Measurements from ENCODE around the gene CPHXL2.

The CPHXL2 gene

DNA sequence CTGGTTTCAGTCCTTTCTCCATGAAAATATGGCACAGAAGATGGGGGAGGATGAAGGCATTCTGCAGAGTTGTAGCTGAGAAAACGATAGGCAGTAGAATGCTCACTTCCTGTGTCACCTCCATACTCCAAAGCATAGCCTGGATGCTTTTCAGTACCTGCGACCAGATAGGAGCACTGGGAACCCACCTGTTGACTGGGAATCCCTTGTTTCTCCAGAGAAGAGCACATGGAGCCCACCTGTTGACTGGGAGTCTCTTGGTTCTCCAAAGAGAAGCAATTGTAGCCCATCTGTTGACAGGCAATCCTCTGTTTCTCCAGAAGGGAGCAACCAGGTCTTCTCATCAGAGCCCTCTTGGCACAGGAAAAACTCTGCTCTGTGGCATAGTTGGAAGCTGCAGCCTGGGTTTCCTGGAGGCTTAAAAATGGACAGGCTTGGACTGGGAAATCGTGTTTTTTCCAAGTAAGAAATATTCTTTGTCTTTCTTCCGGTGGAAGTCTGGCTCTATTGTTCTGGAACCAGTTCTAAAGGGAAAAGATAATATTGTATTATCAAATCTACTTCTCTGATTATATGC, 16.0 kb downstream of the CPHXL2 start:
- DNase-seq (ENCODE audit: low spot score): no peak
- TF ChIP-seq, protein P1, sequence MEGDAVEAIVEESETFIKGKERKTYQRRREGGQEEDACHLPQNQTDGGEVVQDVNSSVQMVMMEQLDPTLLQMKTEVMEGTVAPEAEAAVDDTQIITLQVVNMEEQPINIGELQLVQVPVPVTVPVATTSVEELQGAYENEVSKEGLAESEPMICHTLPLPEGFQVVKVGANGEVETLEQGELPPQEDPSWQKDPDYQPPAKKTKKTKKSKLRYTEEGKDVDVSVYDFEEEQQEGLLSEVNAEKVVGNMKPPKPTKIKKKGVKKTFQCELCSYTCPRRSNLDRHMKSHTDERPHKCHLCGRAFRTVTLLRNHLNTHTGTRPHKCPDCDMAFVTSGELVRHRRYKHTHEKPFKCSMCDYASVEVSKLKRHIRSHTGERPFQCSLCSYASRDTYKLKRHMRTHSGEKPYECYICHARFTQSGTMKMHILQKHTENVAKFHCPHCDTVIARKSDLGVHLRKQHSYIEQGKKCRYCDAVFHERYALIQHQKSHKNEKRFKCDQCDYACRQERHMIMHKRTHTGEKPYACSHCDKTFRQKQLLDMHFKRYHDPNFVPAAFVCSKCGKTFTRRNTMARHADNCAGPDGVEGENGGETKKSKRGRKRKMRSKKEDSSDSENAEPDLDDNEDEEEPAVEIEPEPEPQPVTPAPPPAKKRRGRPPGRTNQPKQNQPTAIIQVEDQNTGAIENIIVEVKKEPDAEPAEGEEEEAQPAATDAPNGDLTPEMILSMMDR (IDR thresholded peaks at IDR 0.05; ENCODE audit: extremely low read depth, missing control alignments): no peak

DNA sequence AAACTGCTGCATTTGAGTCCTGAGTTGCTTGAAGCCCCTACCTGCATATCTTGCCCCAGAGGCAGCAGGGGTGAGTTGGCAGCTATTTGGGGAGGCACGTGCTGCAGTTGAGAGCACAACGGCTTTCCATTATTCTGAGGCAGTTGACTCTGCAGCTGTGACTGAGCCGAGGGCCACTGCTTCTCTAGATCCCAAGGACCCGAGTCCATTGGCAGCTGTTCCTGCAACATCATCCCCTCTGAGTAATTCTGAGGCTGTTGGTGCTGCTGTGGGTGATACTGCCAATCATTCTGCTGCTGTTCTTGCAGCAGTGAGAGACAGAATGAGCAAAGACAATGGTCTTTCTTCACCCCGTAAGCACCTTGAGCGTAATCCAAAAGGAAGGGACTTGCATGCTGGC, 16.5 kb downstream of the CPHXL2 start:
- TF ChIP-seq, protein P1 (IDR thresholded peaks at IDR 0.05; ENCODE audit: extremely low read depth, missing control alignments): no peak
- DNase-seq (ENCODE audit: low spot score): no peak

GRCh38 chr16:75658175-75658574, 18.6 kb downstream of the CPHXL2 start:
- TF ChIP-seq, protein P1 (IDR thresholded peaks at IDR 0.05; ENCODE audit: extremely low read depth, missing control alignments): no peak
- no peak for DNase-seq (ENCODE audit: low spot score)

DNA sequence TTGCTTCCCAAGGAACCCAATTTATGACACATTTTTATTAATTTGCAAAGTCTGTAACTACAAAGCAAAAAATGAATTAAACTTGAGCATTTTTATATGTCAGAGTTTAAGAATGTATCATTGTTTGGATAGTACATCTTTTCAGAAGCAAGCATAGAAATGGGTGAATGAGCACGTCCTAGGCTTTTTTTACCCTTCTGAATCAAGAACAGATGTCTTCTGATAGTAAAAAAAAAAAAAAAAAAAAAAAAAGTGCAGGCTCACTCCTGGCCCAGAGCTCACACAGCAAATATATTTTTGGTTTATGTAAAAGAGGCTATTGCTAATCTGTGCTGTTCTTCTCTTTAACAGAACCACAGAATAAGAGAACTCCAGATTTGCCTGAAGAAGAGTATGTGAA, 22.9 kb downstream of the CPHXL2 start:
- TF ChIP-seq, protein P1 (IDR thresholded peaks at IDR 0.05; ENCODE audit: extremely low read depth, missing control alignments): no peak
- DNase-seq (ENCODE audit: low spot score): no peak

DNA sequence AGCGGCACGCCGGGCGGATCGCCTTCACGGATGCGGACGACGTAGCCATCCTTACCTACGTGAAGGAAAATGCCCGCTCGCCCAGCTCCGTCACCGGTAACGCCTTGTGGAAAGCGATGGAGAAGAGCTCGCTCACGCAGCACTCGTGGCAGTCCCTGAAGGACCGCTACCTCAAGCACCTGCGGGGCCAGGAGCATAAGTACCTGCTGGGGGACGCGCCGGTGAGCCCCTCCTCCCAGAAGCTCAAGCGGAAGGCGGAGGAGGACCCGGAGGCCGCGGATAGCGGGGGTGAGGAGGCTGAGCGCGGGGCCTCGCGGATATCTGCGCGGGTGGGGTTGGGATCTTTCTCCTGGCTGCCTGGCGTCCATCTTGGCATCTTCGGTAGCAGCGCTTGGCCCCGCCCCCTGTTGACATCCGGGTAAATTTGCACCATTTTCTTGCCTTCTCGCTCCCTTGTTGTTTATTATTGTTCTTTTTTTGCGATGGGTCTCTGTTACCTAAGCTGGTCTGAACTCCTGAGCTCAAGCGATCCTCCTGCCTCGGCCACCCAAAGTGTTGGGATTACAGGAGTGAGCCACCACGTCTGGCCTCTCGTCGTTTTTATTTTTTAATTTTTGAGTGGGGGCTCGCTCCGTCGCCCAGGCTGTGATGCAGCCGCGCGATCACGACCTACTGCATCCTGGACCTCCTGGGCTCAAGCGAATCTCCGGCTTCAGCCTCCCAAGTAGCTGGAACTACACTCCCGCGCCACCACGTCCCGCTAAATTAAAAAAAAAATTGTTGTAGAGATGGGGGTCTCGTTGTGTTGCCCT, 28.3 kb downstream of the CPHXL2 start:
- TF ChIP-seq, protein P1 (IDR thresholded peaks at IDR 0.05; ENCODE audit: extremely low read depth, missing control alignments): no peak
- DNase-seq (ENCODE audit: low spot score): peak; percentile 80

DNA sequence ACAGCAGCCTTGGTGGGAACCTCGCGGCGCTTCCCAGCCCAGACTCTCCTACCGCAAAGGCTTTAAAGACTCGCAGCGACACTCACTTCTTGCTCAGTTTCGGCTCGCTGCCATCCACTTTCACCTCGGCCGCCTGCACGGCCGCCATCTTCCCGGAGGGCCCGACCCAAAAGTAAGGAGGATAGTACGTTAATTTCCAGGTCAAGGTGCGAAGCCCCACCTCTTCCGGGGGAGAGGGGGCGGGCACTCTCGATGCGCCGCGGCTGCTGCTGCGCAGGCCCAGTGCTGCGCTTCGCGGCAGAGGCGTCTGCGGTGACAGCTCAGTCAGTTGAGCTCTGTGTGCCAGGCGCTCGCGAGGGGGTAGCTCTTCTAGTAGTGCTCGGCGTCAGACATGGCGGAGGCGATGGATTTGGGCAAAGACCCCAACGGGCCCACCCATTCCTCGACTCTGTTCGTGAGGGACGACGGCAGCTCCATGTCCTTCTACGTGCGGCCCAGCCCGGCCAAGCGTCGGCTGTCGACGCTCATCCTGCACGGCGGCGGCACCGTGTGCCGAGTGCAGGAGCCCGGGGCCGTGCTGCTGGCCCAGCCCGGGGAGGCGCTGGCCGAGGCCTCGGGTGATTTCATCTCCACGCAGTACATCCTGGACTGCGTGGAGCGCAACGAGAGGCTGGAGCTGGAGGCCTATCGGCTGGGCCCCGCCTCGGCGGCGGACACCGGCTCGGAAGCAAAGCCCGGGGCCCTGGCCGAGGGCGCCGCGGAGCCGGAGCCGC, 29.1 kb downstream of the CPHXL2 start, which contains the start of the genes KARS1 and TERF2IP:
Gene KARS1 (minus strand): TSS at position 174 of the 773 bp plus-strand sequence. CDS start 26 bp downstream, at position 148.
Gene TERF2IP (plus strand): TSS at position 282 of the 773 bp plus-strand sequence. CDS start 110 bp downstream, at position 392.
- TF ChIP-seq, protein P1 (IDR thresholded peaks at IDR 0.05; ENCODE audit: extremely low read depth, missing control alignments): no peak
- DNase-seq (ENCODE audit: low spot score): peak; percentile 93
